Prostate gland (tissue), 2 donors: ENCODE data around the gene PPP1R14B.

Experiments
- POLR2AphosphoS5 ChIP-seq: sonication (generic); formaldehyde crosslinking; IDR thresholded peaks from one replicate; pipeline ENCODE4 v1.6.1; 2017; ENCODE audit warnings: antibody characterized with exemption
- TF ChIP-seq, protein P1 (sequence below), 4 experiments: fragments of 200-600 bp in 2 of 4; fragments of 450-650 bp in 2 of 4; sonication (generic) in 2 of 4; IDR thresholded peaks; 1 replicate in 3 of 4; 2 replicates in 1 of 4; pipeline ENCODE4 v1.5.1; 2016 to 2019; ENCODE audit warnings: antibody characterized with exemption in 4 of 4, mild to moderate bottlenecking in 2 of 4, moderate library complexity in 2 of 4

DNA sequence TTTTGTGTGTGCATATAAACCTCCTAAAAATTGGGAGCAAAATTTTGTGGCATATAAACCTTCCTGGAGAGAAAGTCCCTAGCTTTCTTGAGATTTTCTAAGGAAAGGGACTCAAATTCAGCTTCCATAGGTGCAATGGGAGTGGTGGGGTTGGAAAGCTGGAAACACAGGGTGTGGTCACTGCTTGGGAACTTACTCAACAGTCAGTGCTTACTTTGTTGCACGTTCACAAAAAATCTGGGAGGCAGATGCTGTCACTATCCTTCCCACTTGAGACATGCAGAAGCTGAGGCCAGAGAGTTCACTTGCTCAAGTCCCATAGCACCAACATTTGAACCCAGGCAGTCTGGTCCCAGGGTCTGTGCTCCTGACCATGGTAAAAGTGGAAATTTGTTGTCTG is 49.5 kb upstream of the PPP1R14B start:
- TF ChIP-seq, protein P1, sequence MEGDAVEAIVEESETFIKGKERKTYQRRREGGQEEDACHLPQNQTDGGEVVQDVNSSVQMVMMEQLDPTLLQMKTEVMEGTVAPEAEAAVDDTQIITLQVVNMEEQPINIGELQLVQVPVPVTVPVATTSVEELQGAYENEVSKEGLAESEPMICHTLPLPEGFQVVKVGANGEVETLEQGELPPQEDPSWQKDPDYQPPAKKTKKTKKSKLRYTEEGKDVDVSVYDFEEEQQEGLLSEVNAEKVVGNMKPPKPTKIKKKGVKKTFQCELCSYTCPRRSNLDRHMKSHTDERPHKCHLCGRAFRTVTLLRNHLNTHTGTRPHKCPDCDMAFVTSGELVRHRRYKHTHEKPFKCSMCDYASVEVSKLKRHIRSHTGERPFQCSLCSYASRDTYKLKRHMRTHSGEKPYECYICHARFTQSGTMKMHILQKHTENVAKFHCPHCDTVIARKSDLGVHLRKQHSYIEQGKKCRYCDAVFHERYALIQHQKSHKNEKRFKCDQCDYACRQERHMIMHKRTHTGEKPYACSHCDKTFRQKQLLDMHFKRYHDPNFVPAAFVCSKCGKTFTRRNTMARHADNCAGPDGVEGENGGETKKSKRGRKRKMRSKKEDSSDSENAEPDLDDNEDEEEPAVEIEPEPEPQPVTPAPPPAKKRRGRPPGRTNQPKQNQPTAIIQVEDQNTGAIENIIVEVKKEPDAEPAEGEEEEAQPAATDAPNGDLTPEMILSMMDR (IDR thresholded peaks at IDR 0.05): no peak
- no peak for TF ChIP-seq POLR2AphosphoS5
